Trophoblast cell (in vitro differentiated cells and primary cell): ENCODE measurements around the gene UBAC2.
"Not testable (repeated sequence)": the region's sequence is repeated elsewhere in the genome, so short reads cannot be mapped to it uniquely, and the experiment has no call there.

ENCODE experiments used
- DNase-seq, 2 donors: peaks; one replicate each; pipeline ENCODE4 v3.0.0-alpha.2; 2016
- H2AFZ ChIP-seq: 2 replicates; pipeline ENCODE4 v1.6.1; 2013; ENCODE audit warnings: low read length, moderate library complexity, mild to moderate bottlenecking; ENCODE audit not compliant: insufficient read depth, poor library complexity
- H2AK5ac ChIP-seq: 2 replicates; pipeline ENCODE4 v1.6.1; 2013; ENCODE audit warnings: mild to moderate bottlenecking, low read length
- H2BK120ac ChIP-seq: 2 replicates; pipeline ENCODE4 v1.6.1; 2013; ENCODE audit warnings: low read length, mild to moderate bottlenecking, moderate library complexity; ENCODE audit not compliant: insufficient read depth, poor library complexity
- H2BK12ac ChIP-seq: 2 replicates; pipeline ENCODE4 v1.6.1; 2013; ENCODE audit warnings: mild to moderate bottlenecking, low read length, moderate library complexity
- H2BK5ac ChIP-seq: 2 replicates; pipeline ENCODE4 v1.6.1; 2013; ENCODE audit warnings: low read length, low read depth, moderate library complexity, mild to moderate bottlenecking; ENCODE audit not compliant: poor library complexity
- H3K14ac ChIP-seq: 2 replicates; pipeline ENCODE4 v1.6.1; 2013; ENCODE audit warnings: mild to moderate bottlenecking, low read length
- H3K18ac ChIP-seq: 2 replicates; pipeline ENCODE4 v1.6.1; 2013; ENCODE audit warnings: mild to moderate bottlenecking, low read length
- H3K23ac ChIP-seq: 2 replicates; pipeline ENCODE4 v1.6.1; 2013; ENCODE audit warnings: low read length
- H3K27ac ChIP-seq: 2 replicates; pipeline ENCODE4 v1.5.1; 2013; ENCODE audit warnings: low read depth, mild to moderate bottlenecking, inconsistent platforms, low read length, moderate library complexity
- H3K27me3 ChIP-seq: 2 replicates; pipeline ENCODE4 v1.6.1; 2013; ENCODE audit warnings: inconsistent platforms, mild to moderate bottlenecking, low read length, moderate library complexity; ENCODE audit not compliant: insufficient read depth
- H3K36me3 ChIP-seq, 2 experiments: 1 replicate in 1 of 2; 2 replicates in 1 of 2; pipeline ENCODE4 v1.6.1; 2013; ENCODE audit warnings: low read length in 2 of 2, mild to moderate bottlenecking in 2 of 2, moderate library complexity in 1 of 2; ENCODE audit not compliant: insufficient read depth in 2 of 2, control insufficient read depth in 1 of 2
- H3K4ac ChIP-seq: 2 replicates; pipeline ENCODE4 v1.6.1; 2013; ENCODE audit warnings: low read depth, mild to moderate bottlenecking, low read length, moderate library complexity
- H3K4me1 ChIP-seq, 2 experiments: 1 replicate in 1 of 2; 2 replicates in 1 of 2; pipeline ENCODE4 v1.6.1; 2013; ENCODE audit warnings: low read length in 2 of 2, mild to moderate bottlenecking in 2 of 2, moderate library complexity in 1 of 2; ENCODE audit not compliant: insufficient read depth in 2 of 2, control insufficient read depth in 1 of 2
- H3K4me2 ChIP-seq: 2 replicates; pipeline ENCODE4 v1.6.1; 2013; ENCODE audit warnings: inconsistent platforms, mild to moderate bottlenecking, low read length, moderate library complexity
- H3K4me3 ChIP-seq: 2 replicates; pipeline ENCODE4 v1.5.1; 2013; ENCODE audit warnings: mild to moderate bottlenecking, low read depth, low read length, inconsistent platforms
- H3K79me1 ChIP-seq: one replicate; pipeline ENCODE4 v1.6.1; 2013; ENCODE audit warnings: low read length
- H3K79me2 ChIP-seq: 2 replicates; pipeline ENCODE4 v1.6.1; 2013; ENCODE audit warnings: low read length, mild to moderate bottlenecking; ENCODE audit not compliant: control insufficient read depth, insufficient read depth, poor library complexity
- H3K9ac ChIP-seq: 2 replicates; pipeline ENCODE4 v1.6.1; 2013; ENCODE audit warnings: mild to moderate bottlenecking, low read length
- H3K9me3 ChIP-seq: 2 replicates; pipeline ENCODE4 v1.6.1; 2013; ENCODE audit warnings: low read depth, mild to moderate bottlenecking, control low read depth, inconsistent platforms, low read length; ENCODE audit not compliant: insufficient read depth
- H4K12ac ChIP-seq: 2 replicates; pipeline ENCODE4 v1.6.1; 2013; ENCODE audit warnings: low read depth, mild to moderate bottlenecking, low read length, moderate library complexity
- H4K8ac ChIP-seq: 2 replicates; pipeline ENCODE4 v1.6.1; 2013; ENCODE audit warnings: low read depth, mild to moderate bottlenecking, low read length, moderate library complexity
- H4K91ac ChIP-seq: one replicate; pipeline ENCODE4 v1.6.1; 2013; ENCODE audit warnings: low read depth, mild to moderate bottlenecking, low read length, moderate library complexity
- WGBS: extraction: QIAGEN DNeasy Blood & Tissue Kit; methylation state at CpG from one replicate; pipeline ENCODE4 v1.1.7; 2013; ENCODE audit warnings: missing lambda C conversion rate; ENCODE audit not compliant: insufficient read length, insufficient coverage; ENCODE audit errors: extremely low coverage; 5-methylcytosine and 5-hydroxymethylcytosine counted together

UBAC2 gene

GRCh38 chr13:99231721-99232120, 31.1 kb downstream of the UBAC2 start:
- no peaks in the 10 kb centered on the region for H3K27me3 ChIP-seq
- H2BK12ac ChIP-seq = no peak overlapping the region
- H4K91ac ChIP-seq = no peak overlapping the region
- no peak overlapping the region for H3K9ac ChIP-seq
- no peak overlapping the region for H2BK120ac ChIP-seq
- no peak overlapping the region for H3K27ac ChIP-seq
- peaks cover 0 to 6% of the 10 kb centered on the region in 2 experiments for H3K36me3 ChIP-seq
- H3K18ac ChIP-seq = no peak overlapping the region
- no peaks in the 10 kb centered on the region for H3K79me1 ChIP-seq
- no peak overlapping the region for H3K4ac ChIP-seq
- H3K4me1 ChIP-seq = peaks cover 3 to 5% of the 10 kb centered on the region in 2 experiments
- H3K79me2 ChIP-seq = peaks cover 6% of the 10 kb centered on the region
- H2AK5ac ChIP-seq = no peak overlapping the region
- H2BK5ac ChIP-seq = no peak overlapping the region
- no peak overlapping the region for H3K23ac ChIP-seq
- H3K4me2 ChIP-seq = no peak overlapping the region
- H3K4me3 ChIP-seq = no peak overlapping the region
- no peak overlapping the region for H2AFZ ChIP-seq
- no peak overlapping the region for H3K14ac ChIP-seq
- no peaks in the 10 kb centered on the region for H3K9me3 ChIP-seq
- H4K8ac ChIP-seq = no peak overlapping the region
- no peak overlapping the region for H4K12ac ChIP-seq
- WGBS = no CpG with 5 or more reads among the region's 1 CpG
- peak; percentile 9 to 28 for DNase-seq

- no peak overlapping the region for H4K91ac ChIP-seq
- peaks cover 10 to 15% of the 10 kb centered on the region in 2 experiments for H3K36me3 ChIP-seq
- no peak overlapping the region for H3K4ac ChIP-seq
- H3K4me3 ChIP-seq = no peak overlapping the region
- H3K79me1 ChIP-seq = no peaks in the 10 kb centered on the region
- no peaks in the 10 kb centered on the region for H3K79me2 ChIP-seq
- no peak overlapping the region for H4K12ac ChIP-seq
- WGBS = no CpG with 5 or more reads among the region's 8 CpGs
- no peak overlapping the region for H3K27ac ChIP-seq
- no peak overlapping the region for H2BK5ac ChIP-seq
- H2BK120ac ChIP-seq = no peak overlapping the region
- no peak overlapping the region for H2AK5ac ChIP-seq
- no peak overlapping the region for H3K9ac ChIP-seq
- no peak overlapping the region for H3K23ac ChIP-seq
- no peak overlapping the region for H3K14ac ChIP-seq
- H3K27me3 ChIP-seq = no peaks in the 10 kb centered on the region
- no peak overlapping the region for H2BK12ac ChIP-seq
- H3K9me3 ChIP-seq = no peaks in the 10 kb centered on the region
- DNase-seq = no peak
- no peak overlapping the region for H2AFZ ChIP-seq
- no peak overlapping the region for H3K18ac ChIP-seq
- H3K4me2 ChIP-seq = no peak overlapping the region
- no peak overlapping the region for H4K8ac ChIP-seq
- H3K4me1 ChIP-seq = no peaks in the 10 kb centered on the region
Measured at GRCh38 chr13:99237981-99238662, 37.5 kb downstream of the UBAC2 start.

- Histone ChIP-seq H3K9me3 (no peaks in the 10 kb centered on the region), H2AFZ (no peak overlapping the region), H2BK12ac (no peak overlapping the region), H3K4me1 (no peaks in the 10 kb centered on the region), H3K36me3 (peaks cover 3 to 5% of the 10 kb centered on the region in 2 experiments), H2BK120ac (no peak overlapping the region), H4K8ac (no peak overlapping the region), H3K27ac (no peak overlapping the region), H3K14ac (no peak overlapping the region), H3K27me3 (no peaks in the 10 kb centered on the region), H3K4ac (no peak overlapping the region), H4K12ac (no peak overlapping the region), H3K18ac (no peak overlapping the region), H3K23ac (no peak overlapping the region), H4K91ac (no peak overlapping the region), H2BK5ac (no peak overlapping the region), H3K4me3 (no peak overlapping the region), H3K4me2 (no peak overlapping the region), H2AK5ac (no peak overlapping the region), H3K79me2 (no peaks in the 10 kb centered on the region), H3K79me1 (no peaks in the 10 kb centered on the region), H3K9ac (no peak overlapping the region)
- no CpG with 5 or more reads among the region's 1 CpG for WGBS
- no peak for DNase-seq
Measured at GRCh38 chr13:99246100-99246499, 45.4 kb downstream of the UBAC2 start.

GRCh38 chr13:99249178-99249577, 48.5 kb downstream of the UBAC2 start:
- H3K14ac ChIP-seq, H3K79me1 ChIP-seq, H4K91ac ChIP-seq, H2BK5ac ChIP-seq, H3K4me3 ChIP-seq, H3K9ac ChIP-seq, H3K36me3 ChIP-seq, H4K12ac ChIP-seq, H3K18ac ChIP-seq, H3K79me2 ChIP-seq, H2BK12ac ChIP-seq, H3K23ac ChIP-seq, H3K4me2 ChIP-seq, H3K9me3 ChIP-seq, H3K27ac ChIP-seq, H2AK5ac ChIP-seq, H2AFZ ChIP-seq, H2BK120ac ChIP-seq, H3K4me1 ChIP-seq, DNase-seq, H3K4ac ChIP-seq, H3K27me3 ChIP-seq, H4K8ac ChIP-seq: not testable (repeated sequence)
- WGBS = no CpG with 5 or more reads among the region's 3 CpGs
